ENCODE data around the gene SLC18B1. TPM values are rescaled to one million over a fixed set of nuclear protein-coding genes. Genes with fewer than 3 reads are reported as not detected.

SLC18B1 gene
- total RNA-seq, 2 donors from 2014 or later: 3.2 to 3.9 TPM

DNA sequence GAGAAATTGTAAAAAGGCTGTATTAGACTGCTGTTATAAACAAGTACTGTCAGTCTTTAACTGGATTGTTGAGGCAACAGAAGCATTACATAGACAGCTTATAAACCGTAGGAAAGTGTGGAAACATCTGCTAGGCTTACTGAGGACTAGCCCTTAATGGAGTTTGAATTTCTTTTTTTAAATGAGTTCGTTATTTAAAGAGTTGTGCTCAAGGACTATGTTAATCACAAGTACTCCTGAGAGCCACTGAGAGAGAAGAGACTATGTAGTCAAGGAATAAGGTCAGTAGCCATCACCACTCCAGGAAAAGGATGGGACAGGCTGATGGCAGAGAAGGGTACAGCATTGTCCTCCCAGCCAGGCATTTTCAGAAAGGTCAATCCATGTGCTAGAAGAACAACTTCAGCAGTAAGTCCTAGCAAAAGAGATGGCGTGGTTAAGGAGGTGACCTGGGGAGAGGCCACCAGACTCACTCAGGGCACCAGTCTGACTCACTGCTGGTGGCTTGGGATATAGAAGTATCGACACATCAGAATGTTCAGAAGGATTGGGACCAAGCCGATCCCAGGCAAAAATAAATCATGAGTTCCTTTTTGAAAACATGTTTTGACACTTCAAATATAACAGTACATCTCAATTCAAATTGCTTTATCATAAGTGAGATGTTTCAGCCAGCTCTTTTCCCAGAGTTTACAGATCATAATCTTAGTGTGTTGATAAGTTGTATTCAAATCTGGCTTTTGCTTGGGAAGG, 22.4 kb upstream of the SLC18B1 start:
- H3K27ac ChIP-seq: no peak overlapping the region
- TF ChIP-seq, protein P1, sequence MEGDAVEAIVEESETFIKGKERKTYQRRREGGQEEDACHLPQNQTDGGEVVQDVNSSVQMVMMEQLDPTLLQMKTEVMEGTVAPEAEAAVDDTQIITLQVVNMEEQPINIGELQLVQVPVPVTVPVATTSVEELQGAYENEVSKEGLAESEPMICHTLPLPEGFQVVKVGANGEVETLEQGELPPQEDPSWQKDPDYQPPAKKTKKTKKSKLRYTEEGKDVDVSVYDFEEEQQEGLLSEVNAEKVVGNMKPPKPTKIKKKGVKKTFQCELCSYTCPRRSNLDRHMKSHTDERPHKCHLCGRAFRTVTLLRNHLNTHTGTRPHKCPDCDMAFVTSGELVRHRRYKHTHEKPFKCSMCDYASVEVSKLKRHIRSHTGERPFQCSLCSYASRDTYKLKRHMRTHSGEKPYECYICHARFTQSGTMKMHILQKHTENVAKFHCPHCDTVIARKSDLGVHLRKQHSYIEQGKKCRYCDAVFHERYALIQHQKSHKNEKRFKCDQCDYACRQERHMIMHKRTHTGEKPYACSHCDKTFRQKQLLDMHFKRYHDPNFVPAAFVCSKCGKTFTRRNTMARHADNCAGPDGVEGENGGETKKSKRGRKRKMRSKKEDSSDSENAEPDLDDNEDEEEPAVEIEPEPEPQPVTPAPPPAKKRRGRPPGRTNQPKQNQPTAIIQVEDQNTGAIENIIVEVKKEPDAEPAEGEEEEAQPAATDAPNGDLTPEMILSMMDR (IDR thresholded peaks at IDR 0.05): no peak
- peaks cover 0 to 24% of the 10 kb centered on the region in 2 donors for H3K4me1 ChIP-seq

DNA sequence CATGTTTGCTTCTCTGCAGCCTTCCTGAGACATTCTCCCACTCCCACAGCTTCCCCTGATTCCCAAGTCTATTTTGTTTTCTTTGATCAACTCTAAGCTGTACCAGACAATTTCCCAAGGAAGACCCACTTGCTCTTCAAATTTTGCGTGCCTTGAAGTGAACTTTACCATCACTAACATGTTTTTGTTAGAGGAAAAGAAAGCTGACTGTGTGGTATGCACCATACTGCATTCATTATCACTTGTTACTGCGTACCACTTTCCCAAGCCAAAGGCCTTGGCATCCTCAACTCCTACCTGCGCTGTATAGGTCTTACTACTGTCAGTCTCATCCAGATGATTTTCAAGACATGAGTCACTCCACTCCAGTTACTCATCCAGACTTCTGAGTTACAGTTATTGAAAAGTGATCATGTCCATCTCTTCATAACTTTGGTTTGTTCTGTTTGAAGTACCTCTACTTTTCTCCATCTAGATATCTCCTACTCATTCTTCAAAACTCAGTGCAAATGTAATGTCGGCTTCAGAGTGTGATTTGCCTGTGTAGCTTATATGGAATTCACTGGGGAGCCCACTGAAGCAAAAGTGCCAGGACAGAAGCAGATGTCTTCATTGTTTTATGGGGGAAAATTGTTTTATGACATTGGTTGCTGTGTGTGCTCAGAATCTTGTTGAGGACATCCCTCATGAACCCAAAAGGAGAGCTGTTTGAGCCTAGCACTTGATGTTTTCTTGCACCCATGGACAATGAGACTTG, 21.1 kb upstream of the SLC18B1 start:
- Histone ChIP-seq H3K4me1 (peaks cover 0 to 33% of the 10 kb centered on the region in 2 donors), H3K9me3 (no peaks in the 10 kb centered on the region), H3K27me3 (no peaks in the 10 kb centered on the region), H3K27ac (no peak overlapping the region), H3K36me3 (peaks cover 46% of the 10 kb centered on the region), H3K4me3 (no peak overlapping the region)
- TF ChIP-seq, protein P1 (IDR thresholded peaks at IDR 0.05): no peak
- no peak for DNase-seq (ENCODE audit: low spot score)

More for the DNA sequence above, 22.4 kb upstream of the SLC18B1 start:
- Histone ChIP-seq H3K27me3 (no peaks in the 10 kb centered on the region), H3K9me3 (no peaks in the 10 kb centered on the region), H3K4me3 (no peak overlapping the region), H3K36me3 (peaks cover 44% of the 10 kb centered on the region)
- DNase-seq (ENCODE audit: low spot score): no peak

DNA sequence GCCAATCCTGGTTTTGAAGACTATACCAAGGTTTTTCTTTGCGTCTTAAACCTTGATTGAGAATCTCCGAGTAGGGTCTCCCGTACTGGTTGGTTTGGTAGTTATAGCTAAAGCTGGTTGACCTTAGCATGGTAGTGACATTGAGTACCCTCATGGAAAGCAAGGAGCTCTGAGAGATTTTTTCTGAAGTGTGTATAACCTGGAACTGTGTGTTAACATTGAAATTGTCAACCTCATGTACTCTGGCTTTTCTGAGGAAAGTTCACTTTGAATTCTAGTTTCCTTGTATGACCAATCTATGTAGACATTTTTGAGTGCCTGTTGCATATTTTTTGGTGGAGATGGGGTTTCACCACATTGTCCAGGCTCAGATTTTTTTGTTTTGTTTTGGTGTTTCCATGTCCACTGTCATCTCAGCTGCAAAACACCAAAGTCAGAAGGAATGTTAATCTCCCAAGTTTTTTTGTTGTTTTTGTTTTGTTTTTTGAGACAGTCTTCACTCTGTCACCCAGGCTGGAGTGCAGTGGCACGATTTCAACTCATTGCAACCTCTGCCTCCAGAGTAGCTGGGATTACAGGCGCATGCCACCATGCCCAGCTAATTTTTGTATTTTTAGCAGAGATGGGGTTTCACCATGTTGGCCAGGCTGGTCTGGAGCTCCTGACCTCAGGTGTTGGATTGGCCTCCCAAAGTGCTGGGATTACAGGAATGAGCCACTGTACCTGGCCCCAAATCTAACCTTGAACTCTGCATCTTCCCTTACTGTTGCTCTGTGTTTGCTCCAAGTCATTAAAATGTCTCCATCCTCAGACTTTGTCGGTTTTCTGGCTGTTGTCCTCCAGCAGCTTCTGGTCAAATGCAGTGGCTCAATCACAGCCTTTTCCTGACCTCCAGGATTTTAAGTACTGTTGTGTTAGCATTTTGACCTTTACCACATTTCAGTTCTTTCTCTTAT, 20.2 kb upstream of the SLC18B1 start:
- DNase-seq (ENCODE audit: low spot score): no peak
- TF ChIP-seq, protein P1 (IDR thresholded peaks at IDR 0.05): no peak
- peaks cover 46% of the 10 kb centered on the region for H3K36me3 ChIP-seq
- H3K27me3 ChIP-seq: no peaks in the 10 kb centered on the region
- no peaks in the 10 kb centered on the region for H3K9me3 ChIP-seq
- H3K4me3 ChIP-seq: no peak overlapping the region
- no peak overlapping the region for H3K27ac ChIP-seq
- peaks cover 0 to 33% of the 10 kb centered on the region in 2 donors for H3K4me1 ChIP-seq

DNA sequence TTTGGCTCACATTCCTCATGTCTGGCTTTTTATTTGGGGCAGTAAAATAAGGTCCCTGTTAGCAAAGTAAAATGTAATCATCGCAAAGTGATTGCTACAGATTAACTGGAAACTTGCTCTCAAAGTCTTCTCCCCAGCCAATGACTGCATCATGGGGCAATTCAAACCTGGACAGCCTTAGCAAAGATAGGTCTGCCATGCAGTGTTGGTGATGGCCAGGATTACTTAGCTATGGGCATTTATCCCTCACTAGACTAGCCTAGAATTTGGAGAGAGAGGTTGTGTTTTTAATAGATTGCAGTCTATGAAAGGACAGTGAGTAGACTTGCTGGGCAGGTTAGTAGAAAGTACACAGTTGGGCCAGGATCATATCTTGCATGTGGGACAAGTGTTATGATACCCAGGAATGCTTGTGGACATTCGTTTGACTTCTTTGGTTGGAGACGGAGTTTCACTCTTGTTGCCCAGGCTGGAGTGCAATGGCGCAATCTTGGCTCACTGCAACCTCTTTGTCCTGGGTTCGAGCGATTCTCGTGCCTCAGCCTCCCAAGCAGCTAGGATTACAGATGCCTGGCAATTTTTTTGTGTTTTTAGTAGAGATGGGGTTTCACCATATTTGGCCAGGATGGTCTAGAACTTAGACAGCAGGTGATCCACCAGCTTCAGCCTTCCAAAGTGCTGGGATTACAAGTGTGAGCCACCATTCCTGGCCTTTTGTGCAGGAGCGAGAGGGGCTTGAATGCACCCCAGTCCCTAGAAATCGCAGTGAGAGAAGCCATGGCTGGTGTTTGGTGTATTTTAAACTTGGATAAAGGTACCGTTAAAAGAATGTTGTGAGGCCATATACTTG, 19.3 kb upstream of the SLC18B1 start:
- H3K4me3 ChIP-seq: no peak overlapping the region

More for the DNA sequence above, 19.3 kb upstream of the SLC18B1 start:
- Histone ChIP-seq H3K9me3 (no peaks in the 10 kb centered on the region), H3K4me1 (peaks cover 0 to 33% of the 10 kb centered on the region in 2 donors), H3K36me3 (peaks cover 46% of the 10 kb centered on the region), H3K27ac (no peak overlapping the region), H3K27me3 (no peaks in the 10 kb centered on the region)
- TF ChIP-seq, protein P1 (IDR thresholded peaks at IDR 0.05): no peak
- no peak for DNase-seq (ENCODE audit: low spot score)
